ENCODE results near the gene PRRT1. TPM values are rescaled to one million over a fixed set of nuclear protein-coding genes. Genes with fewer than 3 reads are reported as not detected.

Gene PRRT1
- total RNA-seq, 1 donor from 2014 or later, result 0.07 TPM

Other genes starting within 250 kb of the PRRT1 start
- gene ZBTB12, start 249.9 kb downstream of the PRRT1 start, total RNA-seq, result 3.5 and 5.2 TPM in 2 replicates
- gene C2, start 224.2 kb downstream of the PRRT1 start, total RNA-seq, result not detected in 2 replicates
- gene CFB, start 205.8 kb downstream of the PRRT1 start, total RNA-seq, result 3.4 and 4.0 TPM in 2 replicates
- gene NELFE, start 193.0 kb downstream of the PRRT1 start, total RNA-seq, result 110 and 121 TPM in 2 replicates
- 42.9 and 49.6 TPM in 2 replicates for gene SKIC2, start 192.8 kb downstream of the PRRT1 start, total RNA-seq
- 10.1 and 11.6 TPM in 2 replicates for gene DXO, start 179.8 kb downstream of the PRRT1 start, total RNA-seq
- 0.46 and 1.3 TPM in 2 replicates for gene C4A, start 169.9 kb downstream of the PRRT1 start, total RNA-seq
- gene C4B, start 137.1 kb downstream of the PRRT1 start, total RNA-seq, result 0.66 and 1.0 TPM in 2 replicates
- gene CYP21A2, start 113.5 kb downstream of the PRRT1 start, total RNA-seq, result not detected in 2 replicates
- gene TNXB, start 42.6 kb downstream of the PRRT1 start, total RNA-seq, result 0.21 and 0.73 TPM in 2 replicates
- gene ATF6B, start 23.7 kb downstream of the PRRT1 start, total RNA-seq, result 13.7 and 13.9 TPM in 2 replicates
- gene FKBPL, start 21.7 kb downstream of the PRRT1 start, total RNA-seq, result 6.3 and 6.7 TPM in 2 replicates
- 35.1 and 69.7 TPM in 2 replicates for gene PPT2, start 2.2 kb upstream of the PRRT1 start, total RNA-seq
- 1.2 and 1.3 TPM in 2 replicates for gene EGFL8, start 12.7 kb upstream of the PRRT1 start, total RNA-seq
- gene AGPAT1, start 24.1 kb upstream of the PRRT1 start, total RNA-seq, result 8.3 and 11.0 TPM in 2 replicates
- 31.5 and 35.3 TPM in 2 replicates for gene RNF5, start 26.5 kb upstream of the PRRT1 start, total RNA-seq
- gene AGER, start 32.3 kb upstream of the PRRT1 start, total RNA-seq, result 0.26 and 0.53 TPM in 2 replicates
- gene PBX2, start 38.3 kb upstream of the PRRT1 start, total RNA-seq, result 41.8 and 48.7 TPM in 2 replicates
- gene GPSM3, start 40.7 kb upstream of the PRRT1 start, total RNA-seq, result 6.0 and 7.1 TPM in 2 replicates
- 20.1 and 25.0 TPM in 2 replicates for gene NOTCH4, start 72.1 kb upstream of the PRRT1 start, total RNA-seq
- gene TSBP1, start 220.0 kb upstream of the PRRT1 start, total RNA-seq, result not detected in 2 replicates